Jurkat, Clone E6-1 (cell line): ENCODE results near the gene KCTD5.

Experiments used
- DNase-seq: peaks from one replicate; pipeline ENCODE4 v3.0.0-alpha.2; 2011; ENCODE audit warnings: low read depth, low spot score
- H3K4me3 ChIP-seq: 2 replicates; pipeline ENCODE4 v1.5.1; 2011; ENCODE audit warnings: mild to moderate bottlenecking, low read length, control low read depth, moderate library complexity

KCTD5 gene

GRCh38 chr16:2706611-2707311, 24.4 kb downstream of the KCTD5 start:
- no peak overlapping the region for H3K4me3 ChIP-seq
- no peak for DNase-seq

DNA sequence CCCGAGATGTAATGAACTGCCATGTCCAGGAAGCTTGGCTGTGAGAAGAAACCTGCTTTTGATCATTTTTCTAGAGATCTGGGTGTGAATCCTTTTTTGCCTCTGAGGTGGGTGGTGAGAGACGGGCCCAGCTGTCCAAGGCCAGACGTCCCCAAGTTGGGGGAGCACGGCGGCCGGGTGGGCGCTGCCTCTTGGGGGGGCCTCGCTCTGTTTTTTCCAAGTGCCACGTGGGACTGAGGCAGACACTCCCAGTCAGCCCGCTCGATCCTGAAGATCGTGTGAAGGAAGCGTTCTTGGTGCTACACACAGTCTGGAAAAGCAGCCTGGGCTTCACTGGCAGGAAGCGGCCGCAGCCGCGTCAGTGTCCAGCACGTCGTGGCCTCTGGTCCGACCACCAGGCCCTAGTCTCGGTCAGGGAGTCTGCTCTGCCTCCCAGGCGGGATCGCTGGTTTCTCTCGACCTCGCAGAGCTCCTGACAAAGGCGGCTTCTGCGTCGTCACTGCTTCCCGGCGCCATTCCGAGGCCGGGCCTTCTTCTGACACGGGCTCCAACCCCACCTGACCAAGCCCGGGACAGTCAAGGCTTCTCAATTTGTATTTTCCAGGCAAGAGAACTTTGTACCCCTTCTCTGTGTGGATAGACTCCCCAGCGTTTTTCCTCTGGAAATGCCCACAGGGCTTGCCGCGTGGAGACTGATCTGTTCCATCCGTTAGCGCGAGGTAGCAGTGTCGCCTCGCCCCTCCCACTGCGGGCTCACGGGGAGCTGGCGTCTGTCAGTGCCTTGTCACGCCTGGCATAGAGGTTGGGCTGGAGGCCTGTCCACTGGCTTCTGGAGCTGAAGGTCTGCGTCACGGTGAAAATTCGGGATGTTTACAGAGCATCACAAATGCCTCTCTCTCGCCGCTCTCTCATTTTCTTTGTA, 25.3 kb downstream of the KCTD5 start:
- DNase-seq: no peak
- no peak overlapping the region for H3K4me3 ChIP-seq

DNA sequence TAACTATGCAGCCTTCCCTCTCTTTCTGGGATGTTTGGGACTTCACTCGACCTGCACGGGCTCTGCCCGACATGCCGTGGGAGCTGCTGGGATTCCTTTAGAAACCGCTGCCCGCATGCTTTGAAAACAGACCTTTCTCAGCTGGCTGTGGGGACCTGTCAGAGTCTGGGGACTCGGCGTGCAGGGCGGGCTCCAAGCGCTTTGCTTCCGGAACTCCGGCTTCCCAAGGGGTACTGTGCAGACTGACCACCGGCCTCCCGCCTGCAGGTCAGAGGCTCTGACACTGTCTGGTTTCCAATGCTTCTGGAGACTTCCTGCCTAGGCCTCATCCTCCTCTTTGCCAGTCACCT, 25.9 kb downstream of the KCTD5 start:
- no peak overlapping the region for H3K4me3 ChIP-seq

GRCh38 chr16:2708955-2709587, 26.7 kb downstream of the KCTD5 start:
- H3K4me3 ChIP-seq: no peak overlapping the region
- DNase-seq: no peak

More for the DNA sequence above, 25.9 kb downstream of the KCTD5 start:
- no peak for DNase-seq

DNA sequence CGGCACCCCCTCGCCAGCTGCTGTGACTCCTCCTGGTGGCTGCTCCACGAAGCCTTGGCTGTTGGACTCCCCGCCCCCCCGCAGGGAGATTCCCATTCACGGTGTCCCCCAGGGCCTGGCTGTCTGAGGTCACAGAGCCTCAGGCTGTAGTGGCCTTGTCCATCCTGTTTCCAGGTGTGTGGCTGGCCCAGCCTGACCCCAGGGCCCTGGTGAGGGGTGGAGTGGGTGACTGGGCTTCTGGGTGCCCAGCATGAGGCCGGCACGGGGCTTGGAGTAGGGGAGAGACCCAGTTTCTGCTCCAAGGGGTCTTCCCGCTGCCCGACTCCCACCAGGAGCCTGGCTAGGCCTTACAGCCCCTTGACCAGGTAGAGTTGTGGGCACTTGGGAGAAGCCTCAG, 27.3 kb downstream of the KCTD5 start:
- no peak for DNase-seq
- no peak overlapping the region for H3K4me3 ChIP-seq

- no peak for DNase-seq
- no peak overlapping the region for H3K4me3 ChIP-seq
These were observed 27.8 kb downstream of the KCTD5 start for GRCh38 chr16:2710021-2710710.

DNA sequence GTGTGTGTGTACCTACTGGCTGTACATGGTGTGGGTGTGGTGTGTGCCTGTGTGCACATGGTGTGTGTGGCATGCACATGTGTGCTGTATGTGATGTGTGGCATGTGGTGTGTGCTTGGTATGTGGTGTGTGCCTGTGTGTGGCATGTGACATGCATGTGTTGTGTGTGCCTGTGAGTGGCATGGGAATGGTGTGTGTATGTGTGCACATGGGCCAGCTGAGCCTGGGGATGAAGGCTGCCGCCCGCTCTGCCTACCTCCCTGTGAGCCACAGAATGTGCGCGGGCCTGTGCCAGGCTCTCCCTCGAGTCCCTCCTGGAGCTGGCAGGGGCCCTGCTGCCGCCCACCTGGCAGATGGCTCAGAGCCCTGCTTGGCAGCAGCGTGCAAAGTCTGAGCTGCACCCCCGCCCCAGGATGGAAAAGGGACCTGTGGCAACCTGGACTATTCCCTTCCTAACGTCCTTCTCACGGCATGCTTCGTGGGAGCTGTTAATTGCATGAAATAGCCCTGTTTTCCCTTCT, 28.4 kb downstream of the KCTD5 start:
- no peak for DNase-seq
- H3K4me3 ChIP-seq: no peak overlapping the region

DNA sequence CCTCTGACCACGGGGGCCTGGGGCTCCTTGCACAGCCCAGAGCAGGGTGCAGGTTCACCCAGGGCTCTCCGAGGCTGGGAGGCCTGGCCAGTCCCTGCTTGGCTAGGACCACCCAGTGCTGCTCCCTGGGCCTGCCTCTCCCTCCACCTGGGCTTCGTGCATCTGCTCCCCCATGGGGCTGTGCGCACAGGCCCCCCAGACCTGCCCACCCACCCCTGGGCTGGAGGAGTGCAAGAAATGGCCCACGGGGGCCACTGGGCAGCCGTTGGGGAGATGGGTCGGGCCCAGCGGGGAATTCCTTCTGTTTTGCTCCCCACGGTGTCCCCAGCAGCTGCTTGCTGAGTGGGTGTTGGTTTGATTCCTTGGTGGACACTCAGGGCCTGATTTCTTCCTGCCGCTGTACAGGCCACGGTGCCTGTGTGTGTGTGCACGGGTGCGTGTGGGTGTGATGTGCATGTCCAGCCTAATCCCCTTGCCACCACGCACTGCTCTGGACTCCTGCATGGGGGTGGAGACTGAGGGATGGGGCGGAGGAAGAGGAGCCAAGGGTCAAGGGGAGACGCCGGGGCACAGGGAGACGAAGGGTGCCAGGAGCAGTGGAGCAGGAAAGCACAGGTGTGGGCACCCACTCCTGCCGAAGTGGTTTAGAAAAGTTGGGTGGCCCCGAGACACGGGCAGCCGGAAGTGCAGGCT, 29.2 kb downstream of the KCTD5 start:
- DNase-seq: no peak
- H3K4me3 ChIP-seq: no peak overlapping the region

DNA sequence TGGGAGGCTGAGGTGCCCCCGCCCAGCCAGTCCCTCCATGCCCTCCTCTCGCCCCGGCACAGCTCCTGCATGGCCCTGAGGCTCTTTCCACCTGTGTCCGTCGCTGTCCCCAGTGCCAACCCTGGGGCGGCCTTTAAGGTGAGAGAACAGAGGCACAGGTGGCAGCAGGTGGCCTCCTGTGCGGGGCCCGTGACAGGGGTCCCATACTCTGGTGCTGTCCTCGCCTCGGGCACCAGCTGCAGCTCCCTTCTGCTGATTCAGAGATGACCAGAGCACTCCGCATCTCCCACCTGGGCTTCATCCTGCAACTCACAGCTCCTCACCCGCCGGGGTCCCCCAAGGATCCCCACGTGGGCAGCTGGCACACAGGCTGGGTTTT, 29.7 kb downstream of the KCTD5 start:
- DNase-seq: no peak
- no peak overlapping the region for H3K4me3 ChIP-seq

DNA sequence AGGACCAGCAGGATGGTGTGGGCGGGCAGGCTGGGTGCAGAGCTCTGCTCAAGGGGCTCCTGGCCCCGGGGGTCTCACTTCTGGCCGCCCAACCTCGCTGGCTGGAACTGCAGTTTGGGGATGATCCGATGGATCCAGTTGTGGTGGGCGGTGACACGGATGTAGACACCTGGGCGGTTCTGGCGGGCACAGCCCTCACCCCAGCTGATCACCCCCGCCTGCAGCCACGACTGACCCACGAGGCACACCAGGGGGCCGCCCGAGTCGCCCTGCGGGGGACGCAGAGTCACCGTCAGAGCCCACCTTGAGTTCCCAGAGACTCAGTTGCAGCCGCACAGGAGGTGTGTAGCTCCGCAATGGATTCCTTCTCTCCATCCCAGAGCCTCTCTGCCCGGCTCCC, 30.2 kb downstream of the KCTD5 start:
- no peak overlapping the region for H3K4me3 ChIP-seq
- DNase-seq: no peak

GRCh38 chr16:2713523-2713922, 31.2 kb downstream of the KCTD5 start:
- H3K4me3 ChIP-seq: no peak overlapping the region
- no peak for DNase-seq

- H3K4me3 ChIP-seq: no peak overlapping the region
- no peak for DNase-seq
These were observed 31.9 kb downstream of the KCTD5 start for GRCh38 chr16:2713985-2714774.

GRCh38 chr16:2715064-2715463, 32.7 kb downstream of the KCTD5 start:
- no peak overlapping the region for H3K4me3 ChIP-seq
- no peak for DNase-seq

DNA sequence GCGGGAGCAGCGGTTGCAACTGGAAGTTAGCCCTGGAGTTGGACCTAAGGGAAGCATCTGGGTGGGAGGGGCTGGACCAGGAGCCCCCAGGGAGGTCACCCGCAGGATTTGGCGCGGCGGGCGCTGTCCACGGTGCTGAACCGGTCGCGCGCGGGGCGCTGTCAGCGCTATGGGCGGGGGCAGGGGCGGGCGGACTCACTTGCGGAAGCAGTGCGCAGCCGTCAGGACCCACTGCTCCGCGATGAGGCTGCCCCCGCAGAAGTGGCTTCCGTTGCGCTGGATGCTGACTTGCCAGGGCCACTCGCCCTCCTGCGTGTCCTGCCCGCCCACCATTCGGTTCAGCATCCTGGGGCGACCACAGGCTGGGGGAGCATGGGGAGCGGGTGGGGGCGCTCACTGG, 33.2 kb downstream of the KCTD5 start:
- DNase-seq: peak; percentile 72
- H3K4me3 ChIP-seq: peak overlapping the region; percentile 41

- H3K4me3 ChIP-seq: peak overlapping the region; percentile 41
- no peak for DNase-seq
These were observed 33.9 kb downstream of the KCTD5 start for GRCh38 chr16:2715966-2716885.

GRCh38 chr16:2716948-2717347, 34.6 kb downstream of the KCTD5 start:
- no peak for DNase-seq
- H3K4me3 ChIP-seq: no peak overlapping the region
